ENCODE measurements around the gene WASF1.
"Not testable (repeated sequence)": the region's sequence is repeated elsewhere in the genome, so short reads cannot be mapped to it uniquely, and the experiment has no call there.

Gene WASF1

DNA sequence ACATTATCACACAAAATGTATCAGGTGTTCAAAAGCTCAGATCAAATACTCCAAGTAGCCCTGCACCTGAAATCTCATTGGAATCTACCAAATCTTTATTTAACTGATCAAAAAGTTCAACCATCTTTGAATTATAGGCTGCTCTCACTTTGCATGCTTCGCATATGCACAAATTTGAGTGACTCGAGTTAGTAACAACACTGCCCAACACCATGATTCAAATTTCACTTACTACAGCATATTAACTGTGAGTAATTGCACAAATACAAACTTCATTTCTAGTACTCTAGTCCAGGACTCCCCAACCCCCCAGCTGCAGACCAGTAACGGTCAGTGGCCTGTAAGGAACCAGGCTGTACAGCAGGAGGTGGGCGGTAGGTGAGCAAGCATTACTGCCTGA is 51.1 kb downstream of the WASF1 start:
- Histone ChIP-seq H3K79me2 (no peaks in the 10 kb centered on the region), H3K4me3 (ENCODE audit: low read depth, low read length) (no peak overlapping the region), H3K27me3 (ENCODE audit: control insufficient read depth, insufficient read depth, low read length) (no peaks in the 10 kb centered on the region), H3K27ac (no peak overlapping the region), H3K4me2 (ENCODE audit: low read length) (no peak overlapping the region), H3K4me1 (no peaks in the 10 kb centered on the region), H3K36me3 (ENCODE audit: control insufficient read depth, insufficient read depth, low read length) (no peaks in the 10 kb centered on the region), H3K9ac (no peak overlapping the region), H2AFZ (no peak overlapping the region), H3K9me3 (ENCODE audit: control insufficient read depth, low read length) (no peaks in the 10 kb centered on the region)
- TF ChIP-seq, protein P1, sequence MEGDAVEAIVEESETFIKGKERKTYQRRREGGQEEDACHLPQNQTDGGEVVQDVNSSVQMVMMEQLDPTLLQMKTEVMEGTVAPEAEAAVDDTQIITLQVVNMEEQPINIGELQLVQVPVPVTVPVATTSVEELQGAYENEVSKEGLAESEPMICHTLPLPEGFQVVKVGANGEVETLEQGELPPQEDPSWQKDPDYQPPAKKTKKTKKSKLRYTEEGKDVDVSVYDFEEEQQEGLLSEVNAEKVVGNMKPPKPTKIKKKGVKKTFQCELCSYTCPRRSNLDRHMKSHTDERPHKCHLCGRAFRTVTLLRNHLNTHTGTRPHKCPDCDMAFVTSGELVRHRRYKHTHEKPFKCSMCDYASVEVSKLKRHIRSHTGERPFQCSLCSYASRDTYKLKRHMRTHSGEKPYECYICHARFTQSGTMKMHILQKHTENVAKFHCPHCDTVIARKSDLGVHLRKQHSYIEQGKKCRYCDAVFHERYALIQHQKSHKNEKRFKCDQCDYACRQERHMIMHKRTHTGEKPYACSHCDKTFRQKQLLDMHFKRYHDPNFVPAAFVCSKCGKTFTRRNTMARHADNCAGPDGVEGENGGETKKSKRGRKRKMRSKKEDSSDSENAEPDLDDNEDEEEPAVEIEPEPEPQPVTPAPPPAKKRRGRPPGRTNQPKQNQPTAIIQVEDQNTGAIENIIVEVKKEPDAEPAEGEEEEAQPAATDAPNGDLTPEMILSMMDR (IDR thresholded peaks at IDR 0.05) = no peak

DNA sequence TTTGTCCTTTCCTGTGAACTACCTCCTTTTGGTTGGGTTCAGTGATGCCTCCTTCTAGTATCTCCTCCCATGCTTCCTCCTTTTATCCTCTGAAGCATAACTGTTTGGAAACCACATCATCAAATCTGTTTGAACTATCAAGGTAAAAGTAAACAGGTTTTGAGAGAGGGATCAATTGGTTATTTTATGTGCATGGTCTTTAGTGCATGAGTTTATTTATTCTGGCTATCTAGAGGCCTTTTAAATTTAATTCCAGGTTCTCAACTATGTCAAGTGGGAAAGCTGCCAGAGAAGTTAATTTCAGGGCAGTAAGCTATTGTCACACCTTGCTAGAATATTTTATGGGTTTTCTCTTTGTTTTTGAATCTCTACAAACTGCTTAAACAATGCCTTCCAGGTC is 54.1 kb downstream of the WASF1 start:
- Histone ChIP-seq H3K4me3 (ENCODE audit: low read depth, low read length) (no peak overlapping the region), H3K4me1 (no peaks in the 10 kb centered on the region), H3K27ac (no peak overlapping the region), H3K36me3 (ENCODE audit: control insufficient read depth, insufficient read depth, low read length) (no peaks in the 10 kb centered on the region), H3K27me3 (ENCODE audit: control insufficient read depth, insufficient read depth, low read length) (no peaks in the 10 kb centered on the region), H2AFZ (no peak overlapping the region), H3K9me3 (ENCODE audit: control insufficient read depth, low read length) (no peaks in the 10 kb centered on the region), H3K9ac (no peak overlapping the region), H3K4me2 (ENCODE audit: low read length) (no peak overlapping the region), H3K79me2 (no peaks in the 10 kb centered on the region)
- TF ChIP-seq, protein P1 (IDR thresholded peaks at IDR 0.05) = no peak

DNA sequence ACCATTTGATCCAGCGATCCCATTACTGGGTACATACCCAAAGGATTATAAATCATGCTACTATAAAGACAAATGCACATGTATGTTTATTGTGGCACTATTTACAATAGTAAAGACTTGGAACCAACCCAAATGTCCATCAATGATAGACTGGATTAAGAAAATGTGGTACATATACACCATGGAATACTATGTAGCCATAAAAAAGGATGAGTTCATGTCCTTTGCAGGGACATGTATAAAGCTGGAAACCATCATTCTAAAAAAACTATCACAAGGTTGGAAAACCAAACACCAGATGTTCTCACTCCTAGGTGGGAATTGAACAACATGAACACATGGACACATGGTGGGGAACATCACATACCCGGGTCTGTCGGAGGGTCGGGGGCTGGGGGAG is 57.8 kb downstream of the WASF1 start:
- not testable (repeated sequence) for H2AFZ ChIP-seq; H3K4me1 ChIP-seq; H3K9me3 ChIP-seq (ENCODE audit: control insufficient read depth, low read length); H3K4me2 ChIP-seq (ENCODE audit: low read length); H3K79me2 ChIP-seq; H3K9ac ChIP-seq; H3K4me3 ChIP-seq (ENCODE audit: low read depth, low read length); H3K27me3 ChIP-seq (ENCODE audit: control insufficient read depth, insufficient read depth, low read length); H3K36me3 ChIP-seq (ENCODE audit: control insufficient read depth, insufficient read depth, low read length); H3K27ac ChIP-seq

DNA sequence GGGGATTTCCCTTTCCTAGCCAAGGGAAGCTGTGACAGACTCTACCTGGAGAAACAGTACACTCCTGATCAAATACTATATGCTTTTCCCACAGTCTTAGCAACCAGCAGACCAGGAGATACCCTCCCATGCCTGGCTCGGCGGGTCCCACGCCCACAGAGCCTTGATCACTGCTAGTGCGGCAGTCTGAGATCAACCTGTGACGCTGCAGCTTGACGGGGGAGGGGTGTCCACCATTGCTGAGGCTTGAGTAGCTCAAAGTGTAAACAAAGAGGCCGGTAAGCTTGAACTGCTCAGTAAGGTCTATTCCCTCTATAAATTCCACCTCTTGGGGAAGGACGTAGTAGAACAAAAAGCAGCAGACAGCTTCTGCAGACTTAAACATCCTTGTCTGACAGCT is 63.2 kb downstream of the WASF1 start:
- no peaks in the 10 kb centered on the region for H3K9me3 ChIP-seq (ENCODE audit: control insufficient read depth, low read length)
- H3K4me3 ChIP-seq (ENCODE audit: low read depth, low read length) = no peak overlapping the region
- H3K4me1 ChIP-seq = no peaks in the 10 kb centered on the region
- H3K9ac ChIP-seq = no peak overlapping the region
- TF ChIP-seq, protein P1 (IDR thresholded peaks at IDR 0.05) = no peak
- H3K4me2 ChIP-seq (ENCODE audit: low read length) = no peak overlapping the region
- no peaks in the 10 kb centered on the region for H3K36me3 ChIP-seq (ENCODE audit: control insufficient read depth, insufficient read depth, low read length)
- H2AFZ ChIP-seq = no peak overlapping the region
- no peak overlapping the region for H3K27ac ChIP-seq
- H3K27me3 ChIP-seq (ENCODE audit: control insufficient read depth, insufficient read depth, low read length) = no peaks in the 10 kb centered on the region
- H3K79me2 ChIP-seq = no peaks in the 10 kb centered on the region

DNA sequence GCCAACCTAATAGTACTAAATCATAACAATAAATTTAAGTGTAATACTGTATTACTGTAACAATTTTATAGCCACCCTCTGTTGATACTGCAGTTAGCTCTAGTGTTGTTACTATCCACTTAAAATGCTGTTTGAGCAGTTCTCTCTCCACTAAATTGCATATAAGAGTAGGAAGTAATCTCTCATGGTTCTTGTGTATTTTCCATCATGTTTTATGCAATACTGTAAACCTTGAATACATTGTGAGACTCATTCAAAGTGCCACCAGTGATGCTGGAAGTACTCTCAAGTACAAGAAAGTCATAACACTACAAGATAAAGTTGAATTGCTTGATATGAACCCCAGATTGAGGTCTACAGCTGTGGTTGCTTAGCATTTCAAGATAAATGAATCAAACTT is 65.5 kb downstream of the WASF1 start:
- TF ChIP-seq, protein P1 (IDR thresholded peaks at IDR 0.05) = no peak
- H3K27ac ChIP-seq = no peak overlapping the region
- no peak overlapping the region for H3K4me3 ChIP-seq (ENCODE audit: low read depth, low read length)
- no peaks in the 10 kb centered on the region for H3K79me2 ChIP-seq
- no peak overlapping the region for H3K4me2 ChIP-seq (ENCODE audit: low read length)
- H3K9ac ChIP-seq = no peak overlapping the region
- H3K9me3 ChIP-seq (ENCODE audit: control insufficient read depth, low read length) = no peaks in the 10 kb centered on the region
- no peak overlapping the region for H2AFZ ChIP-seq
- no peaks in the 10 kb centered on the region for H3K36me3 ChIP-seq (ENCODE audit: control insufficient read depth, insufficient read depth, low read length)
- H3K27me3 ChIP-seq (ENCODE audit: control insufficient read depth, insufficient read depth, low read length) = no peaks in the 10 kb centered on the region
- H3K4me1 ChIP-seq = no peaks in the 10 kb centered on the region

Data from parathyroid adenoma (tissue), 2 donors.